ENCODE measurements around the gene GJA4.

DNA sequence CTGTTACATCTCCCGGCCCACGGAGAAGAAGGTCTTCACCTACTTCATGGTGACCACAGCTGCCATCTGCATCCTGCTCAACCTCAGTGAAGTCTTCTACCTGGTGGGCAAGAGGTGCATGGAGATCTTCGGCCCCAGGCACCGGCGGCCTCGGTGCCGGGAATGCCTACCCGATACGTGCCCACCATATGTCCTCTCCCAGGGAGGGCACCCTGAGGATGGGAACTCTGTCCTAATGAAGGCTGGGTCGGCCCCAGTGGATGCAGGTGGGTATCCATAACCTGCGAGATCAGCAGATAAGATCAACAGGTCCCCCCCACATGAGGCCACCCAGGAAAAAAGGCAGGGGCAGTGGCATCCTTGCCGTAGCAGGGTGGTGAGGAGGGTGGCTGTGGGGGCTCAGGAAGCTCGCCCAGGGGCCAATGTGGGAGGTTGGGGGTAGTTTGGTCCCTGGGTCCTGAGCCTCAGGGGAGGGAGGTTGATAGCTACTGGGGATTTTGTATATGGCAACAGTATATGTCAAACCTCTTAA is 31.0 kb upstream of the GJA4 start:
- TF ChIP-seq, protein P1, sequence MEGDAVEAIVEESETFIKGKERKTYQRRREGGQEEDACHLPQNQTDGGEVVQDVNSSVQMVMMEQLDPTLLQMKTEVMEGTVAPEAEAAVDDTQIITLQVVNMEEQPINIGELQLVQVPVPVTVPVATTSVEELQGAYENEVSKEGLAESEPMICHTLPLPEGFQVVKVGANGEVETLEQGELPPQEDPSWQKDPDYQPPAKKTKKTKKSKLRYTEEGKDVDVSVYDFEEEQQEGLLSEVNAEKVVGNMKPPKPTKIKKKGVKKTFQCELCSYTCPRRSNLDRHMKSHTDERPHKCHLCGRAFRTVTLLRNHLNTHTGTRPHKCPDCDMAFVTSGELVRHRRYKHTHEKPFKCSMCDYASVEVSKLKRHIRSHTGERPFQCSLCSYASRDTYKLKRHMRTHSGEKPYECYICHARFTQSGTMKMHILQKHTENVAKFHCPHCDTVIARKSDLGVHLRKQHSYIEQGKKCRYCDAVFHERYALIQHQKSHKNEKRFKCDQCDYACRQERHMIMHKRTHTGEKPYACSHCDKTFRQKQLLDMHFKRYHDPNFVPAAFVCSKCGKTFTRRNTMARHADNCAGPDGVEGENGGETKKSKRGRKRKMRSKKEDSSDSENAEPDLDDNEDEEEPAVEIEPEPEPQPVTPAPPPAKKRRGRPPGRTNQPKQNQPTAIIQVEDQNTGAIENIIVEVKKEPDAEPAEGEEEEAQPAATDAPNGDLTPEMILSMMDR (IDR thresholded peaks at IDR 0.05): no peak
- no peak for TF ChIP-seq EZH2 (IDR thresholded peaks at IDR 0.05; ENCODE audit: borderline replicate concordance, insufficient read depth, low read depth, low read length, poor library complexity, severe bottlenecking)

Measured in B cell (primary cell).